ENCODE measurements around the gene HSPA1A. TPM values are rescaled to one million over a fixed set of nuclear protein-coding genes. Genes with fewer than 3 reads are reported as not detected.
A peak's percentile ranks its signal among the peaks of the same experiment; 100 is the strongest.

HSPA1A gene
- total and polyA plus RNA-seq, 9 of the 15 experiments (the other 6 are each of a cell fraction or from before 2014, with no cell fraction given), result 2.2 to 273 (median 107) TPM

DNA sequence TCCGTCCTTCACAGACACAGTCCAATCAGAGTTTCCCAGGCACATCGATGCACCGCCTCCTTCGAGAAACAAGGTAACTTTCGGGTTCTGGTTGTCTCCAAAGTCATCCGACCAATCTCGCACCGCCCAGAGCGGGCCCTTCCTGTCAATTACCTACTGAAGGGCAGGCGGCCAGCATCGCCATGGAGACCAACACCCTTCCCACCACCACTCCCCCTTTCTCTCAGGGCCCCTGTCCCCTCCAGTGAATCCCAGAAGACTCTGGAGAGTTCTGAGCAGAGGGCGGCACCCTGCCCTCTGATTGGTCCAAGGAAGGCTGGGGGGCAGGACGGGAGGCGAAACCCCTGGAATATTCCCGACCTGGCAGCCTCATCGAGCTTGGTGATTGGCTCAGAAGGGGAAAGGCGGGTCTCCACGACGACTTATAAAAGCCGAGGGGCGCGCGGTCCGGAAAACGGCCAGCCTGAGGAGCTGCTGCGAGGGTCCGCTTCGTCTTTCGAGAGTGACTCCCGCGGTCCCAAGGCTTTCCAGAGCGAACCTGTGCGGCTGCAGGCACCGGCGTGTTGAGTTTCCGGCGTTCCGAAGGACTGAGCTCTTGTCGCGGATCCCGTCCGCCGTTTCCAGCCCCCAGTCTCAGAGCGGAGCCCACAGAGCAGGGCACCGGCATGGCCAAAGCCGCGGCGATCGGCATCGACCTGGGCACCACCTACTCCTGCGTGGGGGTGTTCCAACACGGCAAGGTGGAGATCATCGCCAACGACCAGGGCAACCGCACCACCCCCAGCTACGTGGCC lies 12.1 kb downstream of the HSPA1A start, which contains the start of gene HSPA1B (continued):
- TF ChIP-seq, protein P1, sequence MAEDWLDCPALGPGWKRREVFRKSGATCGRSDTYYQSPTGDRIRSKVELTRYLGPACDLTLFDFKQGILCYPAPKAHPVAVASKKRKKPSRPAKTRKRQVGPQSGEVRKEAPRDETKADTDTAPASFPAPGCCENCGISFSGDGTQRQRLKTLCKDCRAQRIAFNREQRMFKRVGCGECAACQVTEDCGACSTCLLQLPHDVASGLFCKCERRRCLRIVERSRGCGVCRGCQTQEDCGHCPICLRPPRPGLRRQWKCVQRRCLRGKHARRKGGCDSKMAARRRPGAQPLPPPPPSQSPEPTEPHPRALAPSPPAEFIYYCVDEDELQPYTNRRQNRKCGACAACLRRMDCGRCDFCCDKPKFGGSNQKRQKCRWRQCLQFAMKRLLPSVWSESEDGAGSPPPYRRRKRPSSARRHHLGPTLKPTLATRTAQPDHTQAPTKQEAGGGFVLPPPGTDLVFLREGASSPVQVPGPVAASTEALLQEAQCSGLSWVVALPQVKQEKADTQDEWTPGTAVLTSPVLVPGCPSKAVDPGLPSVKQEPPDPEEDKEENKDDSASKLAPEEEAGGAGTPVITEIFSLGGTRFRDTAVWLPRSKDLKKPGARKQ (CRISPR knock-in tag; IDR thresholded peaks at IDR 0.05), result no peak
- TF ChIP-seq BCOR (IDR thresholded peaks at IDR 0.05) (peak; percentile 93), SRF (CRISPR knock-in tag; IDR thresholded peaks at IDR 0.05) (peak; percentile 75 to 79; a peak in 3 of 4 replicates), POLR3G (IDR thresholded peaks at IDR 0.05; ENCODE audit: extremely low read depth, insufficient read length, insufficient replicate concordance) (no peak), PRMT5 (CRISPR knock-in tag; IDR thresholded peaks at IDR 0.05) (no peak), CXXC5 (CRISPR knock-in tag; IDR thresholded peaks at IDR 0.05) (peak; percentile 73), NFATC3 (IDR thresholded peaks at IDR 0.05) (no peak), CEBPB (tag; IDR thresholded peaks at IDR 0.05) (no peak), ZNF197 (CRISPR knock-in tag; IDR thresholded peaks at IDR 0.05; ENCODE audit: low read depth) (no peak), RBM34 (IDR thresholded peaks at IDR 0.05; ENCODE audit: borderline replicate concordance, insufficient read depth, low read length) (no peak), RBM25 (IDR thresholded peaks at IDR 0.05; ENCODE audit: low read depth, low read length, severe bottlenecking) (peak; percentile 85), TCF7 (IDR thresholded peaks at IDR 0.05; ENCODE audit: borderline replicate concordance) (peak; percentile 72; the same call in 1 of the 2 replicates), COPS2 (conservative IDR thresholded peaks at IDR 0.05) (no peak), SETDB1 (IDR thresholded peaks at IDR 0.05; ENCODE audit: low read length) (no peak), KAT8 (IDR thresholded peaks at IDR 0.05; ENCODE audit: low read depth) (no peak), ZNF212 (CRISPR knock-in tag; IDR thresholded peaks at IDR 0.05) (no peak)
- TF ChIP-seq, protein P2, sequence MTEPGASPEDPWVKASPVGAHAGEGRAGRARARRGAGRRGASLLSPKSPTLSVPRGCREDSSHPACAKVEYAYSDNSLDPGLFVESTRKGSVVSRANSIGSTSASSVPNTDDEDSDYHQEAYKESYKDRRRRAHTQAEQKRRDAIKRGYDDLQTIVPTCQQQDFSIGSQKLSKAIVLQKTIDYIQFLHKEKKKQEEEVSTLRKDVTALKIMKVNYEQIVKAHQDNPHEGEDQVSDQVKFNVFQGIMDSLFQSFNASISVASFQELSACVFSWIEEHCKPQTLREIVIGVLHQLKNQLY (CRISPR knock-in tag; conservative IDR thresholded peaks at IDR 0.05), result peak; percentile 52 to 95; a peak in 1 of 4 replicates
- TF ChIP-seq, protein P3, sequence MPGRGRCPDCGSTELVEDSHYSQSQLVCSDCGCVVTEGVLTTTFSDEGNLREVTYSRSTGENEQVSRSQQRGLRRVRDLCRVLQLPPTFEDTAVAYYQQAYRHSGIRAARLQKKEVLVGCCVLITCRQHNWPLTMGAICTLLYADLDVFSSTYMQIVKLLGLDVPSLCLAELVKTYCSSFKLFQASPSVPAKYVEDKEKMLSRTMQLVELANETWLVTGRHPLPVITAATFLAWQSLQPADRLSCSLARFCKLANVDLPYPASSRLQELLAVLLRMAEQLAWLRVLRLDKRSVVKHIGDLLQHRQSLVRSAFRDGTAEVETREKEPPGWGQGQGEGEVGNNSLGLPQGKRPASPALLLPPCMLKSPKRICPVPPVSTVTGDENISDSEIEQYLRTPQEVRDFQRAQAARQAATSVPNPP (IDR thresholded peaks at IDR 0.05; ENCODE audit: borderline replicate concordance, insufficient read depth, insufficient read length), result no peak
- TF ChIP-seq, protein P4, sequence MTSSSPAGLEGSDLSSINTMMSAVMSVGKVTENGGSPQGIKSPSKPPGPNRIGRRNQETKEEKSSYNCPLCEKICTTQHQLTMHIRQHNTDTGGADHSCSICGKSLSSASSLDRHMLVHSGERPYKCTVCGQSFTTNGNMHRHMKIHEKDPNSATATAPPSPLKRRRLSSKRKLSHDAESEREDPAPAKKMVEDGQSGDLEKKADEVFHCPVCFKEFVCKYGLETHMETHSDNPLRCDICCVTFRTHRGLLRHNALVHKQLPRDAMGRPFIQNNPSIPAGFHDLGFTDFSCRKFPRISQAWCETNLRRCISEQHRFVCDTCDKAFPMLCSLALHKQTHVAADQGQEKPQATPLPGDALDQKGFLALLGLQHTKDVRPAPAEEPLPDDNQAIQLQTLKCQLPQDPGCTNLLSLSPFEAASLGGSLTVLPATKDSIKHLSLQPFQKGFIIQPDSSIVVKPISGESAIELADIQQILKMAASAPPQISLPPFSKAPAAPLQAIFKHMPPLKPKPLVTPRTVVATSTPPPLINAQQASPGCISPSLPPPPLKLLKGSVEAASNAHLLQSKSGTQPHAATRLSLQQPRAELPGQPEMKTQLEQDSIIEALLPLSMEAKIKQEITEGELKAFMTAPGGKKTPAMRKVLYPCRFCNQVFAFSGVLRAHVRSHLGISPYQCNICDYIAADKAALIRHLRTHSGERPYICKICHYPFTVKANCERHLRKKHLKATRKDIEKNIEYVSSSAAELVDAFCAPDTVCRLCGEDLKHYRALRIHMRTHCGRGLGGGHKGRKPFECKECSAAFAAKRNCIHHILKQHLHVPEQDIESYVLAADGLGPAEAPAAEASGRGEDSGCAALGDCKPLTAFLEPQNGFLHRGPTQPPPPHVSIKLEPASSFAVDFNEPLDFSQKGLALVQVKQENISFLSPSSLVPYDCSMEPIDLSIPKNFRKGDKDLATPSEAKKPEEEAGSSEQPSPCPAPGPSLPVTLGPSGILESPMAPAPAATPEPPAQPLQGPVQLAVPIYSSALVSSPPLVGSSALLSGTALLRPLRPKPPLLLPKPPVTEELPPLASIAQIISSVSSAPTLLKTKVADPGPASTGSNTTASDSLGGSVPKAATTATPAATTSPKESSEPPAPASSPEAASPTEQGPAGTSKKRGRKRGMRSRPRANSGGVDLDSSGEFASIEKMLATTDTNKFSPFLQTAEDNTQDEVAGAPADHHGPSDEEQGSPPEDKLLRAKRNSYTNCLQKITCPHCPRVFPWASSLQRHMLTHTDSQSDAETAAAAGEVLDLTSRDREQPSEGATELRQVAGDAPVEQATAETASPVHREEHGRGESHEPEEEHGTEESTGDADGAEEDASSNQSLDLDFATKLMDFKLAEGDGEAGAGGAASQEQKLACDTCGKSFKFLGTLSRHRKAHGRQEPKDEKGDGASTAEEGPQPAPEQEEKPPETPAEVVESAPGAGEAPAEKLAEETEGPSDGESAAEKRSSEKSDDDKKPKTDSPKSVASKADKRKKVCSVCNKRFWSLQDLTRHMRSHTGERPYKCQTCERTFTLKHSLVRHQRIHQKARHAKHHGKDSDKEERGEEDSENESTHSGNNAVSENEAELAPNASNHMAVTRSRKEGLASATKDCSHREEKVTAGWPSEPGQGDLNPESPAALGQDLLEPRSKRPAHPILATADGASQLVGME (CRISPR knock-in tag; IDR thresholded peaks at IDR 0.05), result peak; percentile 98
